ENCODE measurements around the gene CEP112.

- no peak for TF ChIP-seq PKNOX1 (IDR thresholded peaks at IDR 0.05)
- TF ChIP-seq TARDBP (IDR thresholded peaks at IDR 0.05): no peak
- TF ChIP-seq HDGF (IDR thresholded peaks at IDR 0.05; ENCODE audit: borderline replicate concordance): no peak
- TF ChIP-seq SP1 (IDR thresholded peaks at IDR 0.05): no peak
- no peak for TF ChIP-seq ZNF384 (IDR thresholded peaks at IDR 0.05)
- TF ChIP-seq ARNT (IDR thresholded peaks at IDR 0.05): no peak
- no peak for TF ChIP-seq FOXM1 (IDR thresholded peaks at IDR 0.05; ENCODE audit: borderline replicate concordance)
- TF ChIP-seq CTBP1 (IDR thresholded peaks at IDR 0.05; ENCODE audit: borderline replicate concordance): no peak
Measured at GRCh38 chr17:66002063-66002585, 189.8 kb downstream of the CEP112 start.

All from HEK293T (cell line).